Activated CD4-positive, alpha-beta memory T cell treated with anti-CD3 and anti-CD28 coated beads for 36 hours (primary cell): ENCODE measurements around the gene TUBB2A. TPM values are rescaled to one million over a fixed set of nuclear protein-coding genes. Genes with fewer than 3 reads are reported as not detected.

Experiments used
- CTCF ChIA-PET: fragments of 350-600 bp; sonication (Branson Sonifier 250); formaldehyde crosslinking; loops from one replicate; lab custom pipeline; 2021; ENCODE audit warnings: antibody characterized with exemption, inconsistent platforms; lab: Charles Lee
- POLR2A ChIA-PET: fragments of 350-600 bp; sonication (Branson Sonifier 250); formaldehyde crosslinking; loops from one replicate; lab custom pipeline; 2021; ENCODE audit warnings: antibody characterized with exemption; lab: Charles Lee
- DNase-seq: peaks from one replicate; pipeline ENCODE4 v3.0.0-alpha.2; 2020
- H3K27ac Mint-ChIP-seq: one replicate; pipeline ENCODE4 v1.8.0; 2021; ENCODE audit warnings: mixed read lengths
- H3K27me3 Mint-ChIP-seq: one replicate; pipeline ENCODE4 v1.8.0; 2021; ENCODE audit warnings: mixed read lengths
- H3K36me3 Mint-ChIP-seq: one replicate; pipeline ENCODE4 v1.8.0; 2021; ENCODE audit warnings: mixed read lengths
- H3K4me1 Mint-ChIP-seq: one replicate; pipeline ENCODE4 v1.8.0; 2021; ENCODE audit warnings: low read depth, mixed read lengths
- H3K4me3 Mint-ChIP-seq: one replicate; pipeline ENCODE4 v1.8.0; 2021; ENCODE audit warnings: mild to moderate bottlenecking, mixed read lengths
- H3K9me3 Mint-ChIP-seq: one replicate; pipeline ENCODE4 v1.8.0; 2021; ENCODE audit warnings: mixed read lengths
- intact Hi-C: fragments of 100-400 bp; cut with micrococcal nuclease; formaldehyde crosslinking; loops from one replicate; pipeline ENCODE4 v1.15.1; 2023
- total RNA-seq, 2 experiments: library from RNA; stranded (reverse); gene quantifications; one replicate each; pipeline ENCODE4 v1.2.3, GENCODE V29; 2021

The TUBB2A gene
- total RNA-seq, 2 experiments from 2014 or later = 4.2 to 4.6 TPM

- Mint-ChIP-seq H3K36me3 (peaks cover 15% of the 10 kb centered on the region), H3K4me3 (no peak overlapping the region), H3K9me3 (no peaks in the 10 kb centered on the region), H3K27me3 (no peaks in the 10 kb centered on the region), H3K27ac (no peak overlapping the region), H3K4me1 (peaks cover 7% of the 10 kb centered on the region)
- intact Hi-C loops = no loop called here
- POLR2A ChIA-PET = no interaction called here
- DNase-seq = no peak
- CTCF ChIA-PET = interaction anchor here (2.0 to 10.8 kb wide), 2 partner anchors 81 to 123 kb away, joined by 10 to 122 read pairs; no protein-coding TSS in a partner anchor
Observed at GRCh38 chr6:3128356-3129108, 28.8 kb downstream of the TUBB2A start.

- Mint-ChIP-seq H3K9me3 (no peaks in the 10 kb centered on the region), H3K4me3 (no peak overlapping the region), H3K36me3 (peaks cover 8% of the 10 kb centered on the region), H3K27me3 (no peaks in the 10 kb centered on the region), H3K4me1 (peaks cover 7% of the 10 kb centered on the region), H3K27ac (no peak overlapping the region)
- intact Hi-C loops = loop anchor here (1.0 to 2.0 kb wide), 4 partner anchors 83 to 607 kb away; partner anchors contain the start of gene PSMG4
- POLR2A ChIA-PET = no interaction called here
- CTCF ChIA-PET = interaction anchor here (0.7 to 10.8 kb wide), 4 partner anchors 85 to 146 kb away, joined by 3 to 122 read pairs (median 4); no protein-coding TSS in a partner anchor
- DNase-seq = no peak
Observed at GRCh38 chr6:3125815-3126214, 31.5 kb downstream of the TUBB2A start.

- POLR2A ChIA-PET = no interaction called here
- DNase-seq = no peak
- H3K27me3 Mint-ChIP-seq = no peaks in the 10 kb centered on the region
- CTCF ChIA-PET = interaction anchor here (0.7 to 10.8 kb wide), 5 partner anchors 41 to 127 kb away, joined by 3 to 122 read pairs (median 3); no protein-coding TSS in a partner anchor
- no peak overlapping the region for H3K27ac Mint-ChIP-seq
- peaks cover 7% of the 10 kb centered on the region for H3K4me1 Mint-ChIP-seq
- no peaks in the 10 kb centered on the region for H3K9me3 Mint-ChIP-seq
- intact Hi-C loops = no loop called here
- peaks cover 4% of the 10 kb centered on the region for H3K36me3 Mint-ChIP-seq
- no peak overlapping the region for H3K4me3 Mint-ChIP-seq
Observed at GRCh38 chr6:3124667-3125066, 32.7 kb downstream of the TUBB2A start.

- no peaks in the 10 kb centered on the region for H3K9me3 Mint-ChIP-seq
- ChIA-PET POLR2A (interaction anchor here (0.6 kb wide), 2 partner anchors 133 to 368 kb away, joined by 3 read pairs; no protein-coding TSS in a partner anchor), CTCF (interaction anchor here (1.0 to 10.8 kb wide), 2 partner anchors 67 to 129 kb away, joined by 4 to 122 read pairs; no protein-coding TSS in a partner anchor)
- DNase-seq = no peak
- H3K27me3 Mint-ChIP-seq = no peaks in the 10 kb centered on the region
- no peaks in the 10 kb centered on the region for H3K36me3 Mint-ChIP-seq
- intact Hi-C loops = no loop called here
- H3K4me3 Mint-ChIP-seq = no peak overlapping the region
- peaks cover 15% of the 10 kb centered on the region for H3K4me1 Mint-ChIP-seq
- H3K27ac Mint-ChIP-seq = no peak overlapping the region
Observed at GRCh38 chr6:3122823-3123182, 34.5 kb downstream of the TUBB2A start.

GRCh38 chr6:3120765-3121089 is 36.6 kb downstream of the TUBB2A start:
- POLR2A ChIA-PET = no interaction called here
- peaks cover 19% of the 10 kb centered on the region for H3K4me1 Mint-ChIP-seq
- no peak overlapping the region for H3K4me3 Mint-ChIP-seq
- no peak for DNase-seq
- H3K36me3 Mint-ChIP-seq = no peaks in the 10 kb centered on the region
- CTCF ChIA-PET = interaction anchor here (0.8 to 10.8 kb wide), 3 partner anchors 120 to 139 kb away, joined by 3 to 122 read pairs (median 3); no protein-coding TSS in a partner anchor
- H3K27ac Mint-ChIP-seq = no peak overlapping the region
- H3K9me3 Mint-ChIP-seq = no peaks in the 10 kb centered on the region
- intact Hi-C loops = no loop called here
- H3K27me3 Mint-ChIP-seq = no peaks in the 10 kb centered on the region

- ChIA-PET CTCF (interaction anchor here (0.6 to 10.8 kb wide), 5 partner anchors 20 to 308 kb away, joined by 3 to 122 read pairs (median 4); partner anchors contain the start of gene TUBB2A), POLR2A (interaction anchor here (0.8 to 1.4 kb wide), 2 partner anchors 49 to 136 kb away, joined by 3 read pairs; no protein-coding TSS in a partner anchor)
- peak overlapping the region; percentile 23 for H3K27ac Mint-ChIP-seq
- DNase-seq = no peak
- no peaks in the 10 kb centered on the region for H3K27me3 Mint-ChIP-seq
- no peaks in the 10 kb centered on the region for H3K36me3 Mint-ChIP-seq
- intact Hi-C loops = loop anchor here (2.0 to 5.0 kb wide), 5 partner anchors 38 to 1658 kb away; partner anchors contain the start of genes CDYL, NQO2, PSMG4 and TUBB2A
- no peaks in the 10 kb centered on the region for H3K9me3 Mint-ChIP-seq
- H3K4me3 Mint-ChIP-seq = peak overlapping the region; percentile 78
- H3K4me1 Mint-ChIP-seq = peaks cover 19% of the 10 kb centered on the region
Observed at GRCh38 chr6:3119040-3119723, 38.2 kb downstream of the TUBB2A start.

- Mint-ChIP-seq H3K4me3 (peak within 1 kb of the TSS; percentile 78), H3K9me3 (no peaks in the 10 kb centered on the region), H3K36me3 (peaks cover 2% of the 10 kb centered on the region), H3K27me3 (no peaks in the 10 kb centered on the region), H3K4me1 (peaks cover 14% of the 10 kb centered on the region), H3K27ac (peak within 1 kb of the TSS; percentile 62)
- intact Hi-C loops = loop anchor here (1.0 to 5.0 kb wide), 10 partner anchors 15 to 1659 kb away; partner anchors contain the start of genes CDYL, NQO2, PSMG4 and TUBB2A
- ChIA-PET POLR2A (interaction anchor here (1.4 kb wide), 1 partner anchor 49 kb away, joined by 3 read pairs; no protein-coding TSS in a partner anchor), CTCF (interaction anchor here (1.4 kb wide), 1 partner anchor 39 kb away, joined by 4 read pairs; the partner anchor contains the start of gene TUBB2A)
- peak; percentile 99 for DNase-seq
Observed at GRCh38 chr6:3118353-3119039, 38.8 kb downstream of the TUBB2A start, which contains the start of gene BPHL. TSS of gene BPHL (plus strand) at chr6:3118711. CDS start at chr6:3118741, 30 bp downstream.

- no peak for DNase-seq
- Mint-ChIP-seq H3K27ac (peak overlapping the region; percentile 62), H3K27me3 (no peaks in the 10 kb centered on the region), H3K36me3 (peaks cover 6% of the 10 kb centered on the region), H3K4me3 (peak overlapping the region; percentile 78), H3K9me3 (no peaks in the 10 kb centered on the region), H3K4me1 (peaks cover 14% of the 10 kb centered on the region)
- ChIA-PET CTCF (interaction anchor here (1.4 kb wide), 1 partner anchor 39 kb away, joined by 4 read pairs; the partner anchor contains the start of gene TUBB2A), POLR2A (no interaction called here)
- intact Hi-C loops = loop anchor here (1.0 to 5.0 kb wide), 10 partner anchors 15 to 1659 kb away; partner anchors contain the start of genes CDYL, NQO2, PSMG4 and TUBB2A
Observed at GRCh38 chr6:3117912-3118352, 39.4 kb downstream of the TUBB2A start.

GRCh38 chr6:3114377-3114776 is 43.0 kb downstream of the TUBB2A start:
- Mint-ChIP-seq H3K27ac (no peak overlapping the region), H3K4me1 (peaks cover 11% of the 10 kb centered on the region), H3K36me3 (peaks cover 18% of the 10 kb centered on the region), H3K9me3 (no peaks in the 10 kb centered on the region), H3K27me3 (no peaks in the 10 kb centered on the region), H3K4me3 (no peak overlapping the region)
- POLR2A ChIA-PET = no interaction called here
- DNase-seq = no peak
- CTCF ChIA-PET = no interaction called here
- intact Hi-C loops = no loop called here

GRCh38 chr6:3109761-3110160 is 47.6 kb downstream of the TUBB2A start:
- Mint-ChIP-seq H3K9me3 (no peaks in the 10 kb centered on the region), H3K27ac (no peak overlapping the region), H3K27me3 (no peaks in the 10 kb centered on the region), H3K4me3 (no peak overlapping the region), H3K4me1 (no peaks in the 10 kb centered on the region), H3K36me3 (peaks cover 45% of the 10 kb centered on the region)
- no peak for DNase-seq
- ChIA-PET POLR2A (no interaction called here), CTCF (no interaction called here)
- intact Hi-C loops = no loop called here

- Mint-ChIP-seq H3K27me3 (no peaks in the 10 kb centered on the region), H3K36me3 (peaks cover 52% of the 10 kb centered on the region)
Observed at GRCh38 chr6:3108746-3109414, 48.5 kb downstream of the TUBB2A start.

More at GRCh38 chr6:3108746-3109414, 48.5 kb downstream of the TUBB2A start:
- H3K4me1 Mint-ChIP-seq = no peaks in the 10 kb centered on the region
- H3K27ac Mint-ChIP-seq = no peak overlapping the region
- POLR2A ChIA-PET = no interaction called here
- DNase-seq = no peak
- no peaks in the 10 kb centered on the region for H3K9me3 Mint-ChIP-seq
- no peak overlapping the region for H3K4me3 Mint-ChIP-seq
- CTCF ChIA-PET = no interaction called here
- intact Hi-C loops = no loop called here
